B cell (primary cell): ENCODE results near the gene YES1. TPM values are rescaled to one million over a fixed set of nuclear protein-coding genes. Genes with fewer than 3 reads are reported as not detected.

ENCODE experiments used
- ATAC-seq: fragments of 200-7000 bp; cut with Tn5 transposase; one replicate; pipeline ENCODE4 v1.10.0; 2021; ENCODE audit warnings: low read depth, mild to moderate bottlenecking, moderate number of reproducible peaks, moderate library complexity
- CTCF ChIA-PET: fragments of 350-600 bp; sonication (Branson Sonifier 250); formaldehyde crosslinking; loops from one replicate; lab custom pipeline; 2021; ENCODE audit warnings: antibody characterized with exemption, inconsistent platforms; lab: Charles Lee
- POLR2A ChIA-PET: fragments of 350-600 bp; sonication (Branson Sonifier 250); formaldehyde crosslinking; loops from one replicate; lab custom pipeline; 2021; ENCODE audit warnings: antibody characterized with exemption; lab: Charles Lee
- DNase-seq: peaks from one replicate; pipeline ENCODE4 v3.0.0; 2013
- H2AFZ ChIP-seq: 2 replicates; pipeline ENCODE4 v1.6.1; 2012; ENCODE audit warnings: mild to moderate bottlenecking, low read depth, low read length; ENCODE audit not compliant: insufficient read depth, poor library complexity, severe bottlenecking
- H3K27ac ChIP-seq, 2 donors: 1 replicate in 1 of 2; 2 replicates in 1 of 2; pipeline ENCODE4 v1.5.1; 2012 to 2013; ENCODE audit warnings: low read length in 2 of 2, mild to moderate bottlenecking in 2 of 2, moderate library complexity in 1 of 2
- H3K27me3 ChIP-seq, 4 experiments: fragments of 200-600 bp in 1 of 4; sonication (generic) in 1 of 4; replicated peaks in 1 of 4; 1 replicate in 2 of 4; 2 replicates in 2 of 4; pipeline versions ENCODE4 v1.6.1 to v1.7.0; 2013 to 2016; ENCODE audit warnings: low read length in 3 of 4, mild to moderate bottlenecking in 2 of 4, mixed read lengths in 1 of 4, moderate library complexity in 1 of 4; ENCODE audit not compliant: insufficient read depth in 4 of 4, control insufficient read depth in 3 of 4; ENCODE audit errors: control extremely low read depth in 1 of 4
- H3K36me3 ChIP-seq, 2 experiments: replicated peaks in 1 of 2; 1 replicate in 1 of 2; 2 replicates in 1 of 2; pipeline versions ENCODE4 v1.6.1 to v1.7.1; 2013; ENCODE audit warnings: low read length in 1 of 2; ENCODE audit not compliant: insufficient read depth in 2 of 2, control insufficient read depth in 1 of 2; ENCODE audit errors: control extremely low read depth in 1 of 2, extremely low read depth in 1 of 2
- H3K4me1 ChIP-seq, 2 donors: fragments of 200-600 bp in 1 of 2; sonication (generic) in 1 of 2; 1 replicate in 1 of 2; 2 replicates in 1 of 2; pipeline versions ENCODE4 v1.5.1 to v1.6.1; 2013 to 2017; ENCODE audit warnings: low read length in 2 of 2; ENCODE audit not compliant: control insufficient read depth in 2 of 2, insufficient read depth in 2 of 2
- H3K4me2 ChIP-seq: replicated peaks from 2 replicates; pipeline ENCODE3; 2012; ENCODE audit warnings: mild to moderate bottlenecking, low read depth, low read length; ENCODE audit not compliant: poor library complexity, severe bottlenecking
- H3K4me3 ChIP-seq, 5 experiments: fragments of 200-600 bp in 1 of 5; sonication (generic) in 1 of 5; 1 replicate in 3 of 5; 2 replicates in 2 of 5; pipeline versions ENCODE4 v1.5.1 to v1.7.0; 2011 to 2016; ENCODE audit warnings: low read length in 4 of 5, mild to moderate bottlenecking in 4 of 5, low read depth in 2 of 5, control low read depth in 1 of 5, moderate library complexity in 1 of 5; ENCODE audit not compliant: insufficient read depth in 1 of 5; ENCODE audit errors: control extremely low read depth in 1 of 5, extremely low read depth in 1 of 5
- H3K79me2 ChIP-seq: fragments of 200-600 bp; sonication (generic); one replicate; pipeline ENCODE4 v1.6.0; 2016; ENCODE audit warnings: low read length; ENCODE audit not compliant: control insufficient read depth, insufficient read depth
- H3K9ac ChIP-seq: fragments of 200-600 bp; sonication (generic); 2 replicates; pipeline ENCODE4 v1.6.1; 2017; ENCODE audit warnings: mild to moderate bottlenecking, low read length, moderate library complexity
- H3K9me3 ChIP-seq, 3 donors: one replicate each; pipeline versions ENCODE4 v1.6.1 to v1.7.1; 2013; ENCODE audit warnings: low read length in 2 of 3; ENCODE audit not compliant: control insufficient read depth in 2 of 3, insufficient read depth in 1 of 3; ENCODE audit errors: control extremely low read depth in 1 of 3
- H4K20me1 ChIP-seq: 2 replicates; pipeline ENCODE4 v1.6.0; 2012; ENCODE audit warnings: mild to moderate bottlenecking, low read length; ENCODE audit not compliant: insufficient read depth, control insufficient read depth, poor library complexity, severe bottlenecking
- H3K27ac Mint-ChIP-seq: one replicate; pipeline ENCODE4 v1.8.0; 2021; ENCODE audit warnings: mixed read lengths
- H3K27me3 Mint-ChIP-seq: one replicate; pipeline ENCODE4 v1.8.0; 2021; ENCODE audit warnings: mixed read lengths
- H3K4me1 Mint-ChIP-seq: one replicate; pipeline ENCODE4 v1.8.0; 2021; ENCODE audit warnings: mixed read lengths
- H3K4me3 Mint-ChIP-seq: one replicate; pipeline ENCODE4 v1.8.0; 2021; ENCODE audit warnings: mixed read lengths
- H3K9me3 Mint-ChIP-seq: one replicate; pipeline ENCODE4 v1.8.0; 2022; ENCODE audit warnings: mixed read lengths; ENCODE audit not compliant: insufficient read depth
- CTCF ChIP-seq: fragments of 200-600 bp; IDR thresholded peaks from one replicate; pipeline ENCODE4 v1.8.0; 2022; ENCODE audit warnings: antibody characterized with exemption, mild to moderate bottlenecking
- EZH2 ChIP-seq: IDR thresholded peaks from 2 replicates; pipeline ENCODE4 v1.6.1; 2012; ENCODE audit warnings: borderline replicate concordance, low read depth, mild to moderate bottlenecking, moderate library complexity, low read length; ENCODE audit not compliant: insufficient read depth, poor library complexity, severe bottlenecking
- WGBS: methylation state at CpG from one replicate; pipeline ENCODE4 v1.1.5; 2013; ENCODE audit warnings: missing lambda C conversion rate; ENCODE audit not compliant: insufficient coverage; 5-methylcytosine and 5-hydroxymethylcytosine counted together
- intact Hi-C: fragments of 100-400 bp; cut with micrococcal nuclease; formaldehyde crosslinking; loops from one replicate; pipeline ENCODE4 v1.10.0; 2022
- polyA plus RNA-seq: library from polyadenylated mRNA; depleted of rRNA; stranded (reverse); fragments of >200 nt; gene quantifications from 2 replicates; pipeline ENCODE4 v1.2.3, GENCODE V29; 2012
- total RNA-seq, 2 donors: library from RNA; stranded (reverse); fragments of 120-200 nt in 1 of 2; gene quantifications; 1 replicate in 1 of 2; 2 replicates in 1 of 2; pipeline versions ENCODE4 v1.2.3 to v1.2.4, GENCODE V29; 2013 to 2022

The YES1 gene
- total and polyA plus RNA-seq, 2 donors (not counting 1 experiment from before 2014, with no cell fraction given), result 0.30 TPM; not detected in 1

- no peaks in the 10 kb centered on the region for H3K4me1 Mint-ChIP-seq
- H3K9me3 Mint-ChIP-seq, result no peaks in the 10 kb centered on the region
- no peak overlapping the region for H2AFZ ChIP-seq
- no peaks in the 10 kb centered on the region for H3K4me1 ChIP-seq
- intact Hi-C loops, result no loop called here
- no peak overlapping the region for H3K9ac ChIP-seq
- ChIA-PET CTCF (interaction anchor here (0.6 kb wide), 1 partner anchor 1333 kb away, joined by 3 read pairs; no protein-coding TSS in a partner anchor), POLR2A (no interaction called here)
- H3K27ac Mint-ChIP-seq, result no peak overlapping the region
- H3K27me3 ChIP-seq, result peaks cover 0 to 12% (median 2%) of the 10 kb centered on the region in 4 experiments
- no peak for TF ChIP-seq CTCF
- TF ChIP-seq EZH2, result no peak
- ATAC-seq, result no peak
- H3K4me2 ChIP-seq, result no peak overlapping the region
- H3K27me3 Mint-ChIP-seq, result peaks cover 14% of the 10 kb centered on the region
- no peak overlapping the region for H3K4me3 Mint-ChIP-seq
- H3K27ac ChIP-seq, result no peak overlapping the region
- H3K4me3 ChIP-seq, result no peak overlapping the region
- H4K20me1 ChIP-seq, result no peaks in the 10 kb centered on the region
- 71% methylated on average over 3 of the region's 5 CpGs for WGBS
- no peaks in the 10 kb centered on the region for H3K9me3 ChIP-seq
- H3K79me2 ChIP-seq, result no peaks in the 10 kb centered on the region
- H3K36me3 ChIP-seq, result no peaks in the 10 kb centered on the region
- no peak for DNase-seq
Observed at GRCh38 chr18:784470-785172, 27.4 kb downstream of the YES1 start.

GRCh38 chr18:778194-778927, 33.7 kb downstream of the YES1 start:
- Histone ChIP-seq H4K20me1 (no peaks in the 10 kb centered on the region), H3K4me1 (no peaks in the 10 kb centered on the region), H3K4me3 (no peak overlapping the region), H3K4me2 (no peak overlapping the region), H3K36me3 (no peaks in the 10 kb centered on the region), H3K79me2 (no peaks in the 10 kb centered on the region), H3K27me3 (peaks cover 0 to 3% (median under 1%) of the 10 kb centered on the region in 4 experiments), H2AFZ (no peak overlapping the region), H3K9ac (no peak overlapping the region), H3K27ac (no peak overlapping the region), H3K9me3 (no peaks in the 10 kb centered on the region)
- no peak overlapping the region for H3K27ac Mint-ChIP-seq
- ATAC-seq, result no peak
- TF ChIP-seq CTCF (no peak), EZH2 (no peak)
- no peak for DNase-seq
- H3K9me3 Mint-ChIP-seq, result no peaks in the 10 kb centered on the region
- no CpG with 5 or more reads among the region's 4 CpGs for WGBS
- no peaks in the 10 kb centered on the region for H3K4me1 Mint-ChIP-seq
- peaks cover 18% of the 10 kb centered on the region for H3K27me3 Mint-ChIP-seq
- no peak overlapping the region for H3K4me3 Mint-ChIP-seq
- ChIA-PET CTCF (no interaction called here), POLR2A (no interaction called here)
- intact Hi-C loops, result no loop called here
